RKO (cell line): ENCODE data around the gene OR13H1.
"Not testable (repeated sequence)": the region's sequence is repeated elsewhere in the genome, so short reads cannot be mapped to it uniquely, and the experiment has no call there.

ENCODE experiments used
- DNase-seq: peaks from one replicate; pipeline ENCODE4 v3.0.0-alpha.2; 2016; ENCODE audit warnings: low spot score

OR13H1 gene, protein sequence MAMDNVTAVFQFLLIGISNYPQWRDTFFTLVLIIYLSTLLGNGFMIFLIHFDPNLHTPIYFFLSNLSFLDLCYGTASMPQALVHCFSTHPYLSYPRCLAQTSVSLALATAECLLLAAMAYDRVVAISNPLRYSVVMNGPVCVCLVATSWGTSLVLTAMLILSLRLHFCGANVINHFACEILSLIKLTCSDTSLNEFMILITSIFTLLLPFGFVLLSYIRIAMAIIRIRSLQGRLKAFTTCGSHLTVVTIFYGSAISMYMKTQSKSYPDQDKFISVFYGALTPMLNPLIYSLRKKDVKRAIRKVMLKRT

GRCh38 chrX:131543774-131544173, at the start of gene OR13H1:
OR13H1 (plus strand) TSS chrX:131544074; CDS start chrX:131544074, 0 bp downstream.
- no peak for DNase-seq

DNA sequence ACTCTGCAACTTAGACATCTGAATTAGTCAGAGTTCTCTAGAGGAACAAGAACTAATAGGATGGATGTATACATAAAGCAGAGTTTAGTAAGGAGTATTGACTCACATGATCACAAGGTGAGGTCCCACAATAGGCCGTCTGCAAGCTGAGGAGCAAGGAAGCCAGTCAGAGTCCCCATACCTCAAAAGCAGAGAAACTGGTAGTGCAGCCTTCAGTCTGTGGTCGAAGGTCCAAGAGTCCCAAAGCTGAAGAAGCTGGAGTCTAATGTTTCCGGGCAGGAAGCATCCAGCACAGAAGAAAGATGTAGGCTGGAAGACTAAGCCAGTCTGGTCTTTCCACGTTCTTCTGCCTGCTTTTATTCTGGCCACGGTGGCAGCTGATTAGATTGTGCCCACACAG, 42.3 kb upstream of the OR13H1 start:
- not testable (repeated sequence) for DNase-seq

- DNase-seq = no peak
These were observed 30.5 kb upstream of the OR13H1 start for GRCh38 chrX:131513159-131513914.

DNA sequence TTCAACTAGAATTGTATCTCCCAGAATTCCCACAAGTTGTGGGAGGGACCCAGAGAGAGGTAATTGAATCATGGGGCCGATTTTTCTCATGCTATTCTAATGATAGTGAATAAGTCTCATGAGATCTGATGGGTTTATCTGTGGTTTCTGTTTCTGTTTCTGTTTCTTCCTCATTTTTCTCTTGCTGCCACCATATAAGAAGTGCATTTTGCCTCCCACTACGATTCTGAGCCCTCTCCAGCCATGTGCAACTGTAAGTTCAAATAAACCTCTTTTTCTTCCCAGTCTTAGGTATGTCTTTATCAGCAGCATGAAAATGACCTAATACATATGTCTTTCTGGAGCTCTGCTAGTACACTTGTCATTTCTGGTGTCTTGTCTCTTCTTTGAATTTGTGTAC, 22.1 kb upstream of the OR13H1 start:
- DNase-seq = no peak

DNA sequence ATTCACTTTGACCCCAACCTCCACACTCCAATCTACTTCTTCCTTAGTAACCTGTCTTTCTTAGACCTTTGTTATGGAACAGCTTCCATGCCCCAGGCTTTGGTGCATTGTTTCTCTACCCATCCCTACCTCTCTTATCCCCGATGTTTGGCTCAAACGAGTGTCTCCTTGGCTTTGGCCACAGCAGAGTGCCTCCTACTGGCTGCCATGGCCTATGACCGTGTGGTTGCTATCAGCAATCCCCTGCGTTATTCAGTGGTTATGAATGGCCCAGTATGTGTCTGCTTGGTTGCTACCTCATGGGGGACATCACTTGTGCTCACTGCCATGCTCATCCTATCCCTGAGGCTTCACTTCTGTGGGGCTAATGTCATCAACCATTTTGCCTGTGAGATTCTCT, 344 bp downstream of the OR13H1 start:
- no peak for DNase-seq

DNA sequence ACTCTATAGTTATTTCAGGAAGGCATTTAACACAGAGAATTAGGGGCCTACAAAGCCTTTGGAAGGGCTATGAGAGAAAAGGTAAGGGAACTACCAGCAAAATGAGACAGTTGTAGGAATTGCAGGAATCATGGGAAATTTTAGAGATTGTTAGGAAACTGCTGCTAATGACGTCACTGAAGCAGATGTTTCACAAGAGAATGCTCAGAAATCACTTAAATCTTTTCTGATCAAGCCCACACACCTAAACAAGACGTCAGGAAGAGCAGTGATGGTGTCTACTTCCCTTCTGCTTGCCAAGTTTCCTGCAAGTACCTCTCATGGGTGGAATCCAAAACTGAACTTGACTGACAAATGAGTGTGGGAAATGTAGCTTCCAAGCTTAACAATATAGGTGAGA, 5.1 kb downstream of the OR13H1 start:
- no peak for DNase-seq

GRCh38 chrX:131552453-131552852, 8.6 kb downstream of the OR13H1 start:
- not testable (repeated sequence) for DNase-seq

DNA sequence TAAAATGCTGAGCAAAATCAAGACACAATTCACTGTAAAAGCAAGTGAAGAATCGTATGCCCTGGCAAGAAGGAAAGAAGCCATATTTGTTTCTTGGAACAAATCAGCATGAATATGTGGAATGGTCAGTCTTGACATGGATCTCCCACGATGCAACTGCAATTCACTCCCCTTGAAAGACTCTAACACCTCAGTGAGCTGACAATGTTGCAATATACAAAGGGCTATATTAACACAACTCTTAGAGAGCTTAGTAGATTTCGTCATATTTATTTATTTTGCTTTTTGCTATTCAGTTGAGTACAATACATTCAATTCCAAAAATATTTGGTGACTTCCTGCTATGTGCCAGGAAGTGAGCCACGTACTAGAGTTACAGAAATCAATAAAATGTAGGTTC, 14.7 kb downstream of the OR13H1 start:
- DNase-seq = no peak

DNA sequence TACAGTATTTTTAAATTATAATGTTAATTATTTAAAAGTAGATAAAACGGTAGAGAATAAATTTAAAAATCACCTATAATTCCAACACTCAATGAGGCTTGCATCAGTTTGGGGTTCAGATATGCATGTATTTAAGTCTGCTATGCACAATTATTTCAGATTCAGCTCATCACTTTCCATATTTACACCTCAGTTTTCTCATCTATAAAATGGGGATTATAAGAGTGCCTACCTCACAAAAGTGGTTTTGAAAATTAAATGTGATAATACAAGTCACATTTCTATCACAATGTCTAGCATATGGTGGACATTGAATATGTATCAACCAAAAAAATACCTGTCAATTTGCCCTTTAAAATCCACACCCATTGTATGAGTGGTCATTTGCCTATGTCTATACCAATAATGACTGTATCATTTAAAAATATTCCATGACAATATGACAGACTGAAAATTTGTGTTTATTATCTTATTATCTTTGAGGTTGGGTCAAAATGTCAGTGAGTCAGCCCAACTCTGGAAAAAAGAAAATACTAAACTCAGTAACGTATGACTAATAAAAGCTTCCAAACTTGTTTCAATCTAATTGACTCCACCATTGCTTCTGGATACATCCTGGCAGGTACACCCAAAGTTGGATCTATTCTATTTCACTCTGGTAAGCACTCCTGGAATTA, 20.8 kb downstream of the OR13H1 start:
- DNase-seq = no peak

- no peak for DNase-seq
These were observed 22.0 kb downstream of the OR13H1 start for GRCh38 chrX:131565909-131566308.

DNA sequence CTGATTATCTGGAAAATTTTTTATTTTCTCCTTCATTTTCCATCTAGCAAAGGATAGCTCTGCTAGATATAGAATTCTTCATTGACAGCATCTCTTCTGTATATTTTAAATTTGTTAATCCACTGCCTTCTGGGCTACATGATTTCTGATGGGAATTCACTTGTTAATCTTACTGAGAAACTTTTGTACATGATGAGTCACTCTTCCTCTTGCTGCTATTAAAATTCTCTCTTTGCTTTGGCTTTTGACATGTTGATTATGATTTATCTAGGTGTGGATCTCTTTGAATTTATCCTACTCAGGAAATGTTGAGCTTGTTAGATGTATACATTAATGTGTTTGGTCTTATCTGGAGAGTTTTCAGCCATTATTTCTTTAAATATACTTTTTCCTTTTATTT, 27.5 kb downstream of the OR13H1 start:
- no peak for DNase-seq

GRCh38 chrX:131572372-131573014, 28.6 kb downstream of the OR13H1 start:
- DNase-seq = no peak

DNA sequence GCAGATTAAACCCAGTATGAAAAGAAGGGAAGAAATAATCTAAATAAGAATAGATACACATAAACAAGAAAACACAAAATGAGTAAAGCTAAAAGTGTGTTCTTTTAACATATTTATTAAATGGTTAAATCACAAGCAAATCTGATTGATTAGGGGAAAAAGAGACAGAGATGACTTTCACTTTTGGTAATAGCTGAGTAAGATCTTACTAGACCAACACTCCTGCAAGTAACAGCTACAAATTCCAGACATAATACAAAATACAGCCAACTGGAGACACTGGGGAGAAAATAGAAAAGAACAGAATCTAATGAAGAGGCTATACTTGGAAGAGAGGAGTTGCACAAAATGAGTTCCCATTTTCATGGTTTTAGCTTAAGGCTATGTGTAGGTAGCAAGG, 33.5 kb downstream of the OR13H1 start:
- no peak for DNase-seq

DNA sequence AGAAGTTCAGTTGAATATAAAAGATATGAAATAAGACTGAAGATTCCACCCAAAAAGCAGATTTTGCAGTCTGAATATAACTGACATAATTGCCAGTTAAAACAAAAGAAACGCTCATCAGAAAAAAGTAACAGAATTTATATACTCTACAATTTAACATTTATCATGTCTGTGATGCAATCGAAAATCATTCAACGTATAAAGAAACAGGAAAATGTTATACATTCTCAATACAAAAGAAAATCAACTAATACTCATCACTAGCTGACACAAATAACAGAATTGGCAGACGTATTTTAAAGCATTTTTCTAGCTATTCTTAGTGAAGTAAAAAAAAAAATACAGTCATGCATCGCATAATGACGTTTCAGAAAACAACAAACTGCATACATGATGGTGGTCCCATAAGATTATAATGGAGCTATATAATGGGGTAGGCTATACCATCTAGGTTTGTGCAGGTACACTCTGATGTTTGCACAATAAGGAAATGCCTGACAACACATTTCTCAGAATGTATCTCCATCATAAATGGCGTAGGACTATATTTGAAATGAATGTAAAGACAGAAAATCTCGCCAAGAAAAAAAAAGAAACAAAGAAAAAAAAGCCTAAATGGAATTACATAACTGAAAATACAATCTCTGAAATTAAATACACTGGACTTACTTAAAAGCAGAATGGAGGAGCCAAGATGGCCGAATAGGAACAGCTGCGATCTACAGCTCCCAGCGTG, 34.3 kb downstream of the OR13H1 start:
- no peak for DNase-seq

DNA sequence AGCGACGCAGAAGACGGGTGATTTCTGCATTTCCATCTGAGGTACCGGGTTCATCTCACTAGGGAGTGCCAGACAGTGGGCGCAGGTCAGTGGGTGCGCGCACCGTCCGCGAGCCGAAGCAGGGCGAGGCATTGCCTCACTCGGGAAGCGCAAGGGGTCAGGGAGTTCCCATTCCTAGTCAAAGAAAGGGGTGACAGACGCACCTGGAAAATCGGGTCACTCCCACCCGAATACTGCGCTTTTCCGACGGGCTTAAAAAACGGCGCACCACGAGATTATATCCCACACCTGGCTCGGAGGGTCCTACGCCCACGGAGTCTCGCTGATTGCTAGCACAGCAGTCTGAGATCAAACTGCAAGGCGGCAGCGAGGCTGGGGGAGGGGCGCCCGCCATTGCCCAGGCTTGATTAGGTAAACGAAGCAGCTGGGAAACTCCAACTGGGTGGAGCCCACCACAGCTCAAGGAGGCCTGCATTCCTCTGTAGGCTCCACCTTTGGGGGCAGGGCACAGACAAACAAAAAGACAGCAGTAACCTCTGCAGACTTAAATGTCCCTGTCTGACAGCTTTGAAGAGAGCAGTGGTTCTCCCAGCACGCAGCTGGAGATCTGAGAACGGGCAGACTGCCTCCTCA, 35.0 kb downstream of the OR13H1 start:
- DNase-seq = not testable (repeated sequence)

DNA sequence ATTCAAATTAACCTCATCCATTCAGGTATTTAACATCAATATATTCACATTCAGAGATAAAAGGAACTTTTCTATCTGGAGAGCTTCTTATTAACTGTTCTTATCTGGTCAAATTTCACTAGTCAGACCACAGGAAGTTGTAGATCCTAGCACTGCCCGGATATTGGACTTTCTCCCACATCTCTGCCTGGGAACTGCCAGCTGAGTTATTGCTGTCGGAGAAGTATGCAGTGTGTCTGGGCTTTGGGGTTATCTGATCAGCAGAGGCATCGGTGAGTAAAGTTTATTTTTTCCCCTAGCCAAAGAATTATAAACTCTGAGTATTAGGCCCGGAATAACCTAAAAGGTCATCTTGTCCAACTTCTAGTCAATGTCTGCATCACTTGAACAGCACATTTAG, 45.1 kb downstream of the OR13H1 start:
- DNase-seq = no peak
